BE2C (cell line): Measurements from ENCODE around the gene PFKFB4.
"Not testable (repeated sequence)": the region's sequence is repeated elsewhere in the genome, so short reads cannot be mapped to it uniquely, and the experiment has no call there.

Source experiments
- DNase-seq: peaks from one replicate; pipeline ENCODE4 v3.0.0-alpha.2; 2020
- H3K27me3 ChIP-seq: fragments of 250-450 bp; sonication (Bioruptor Pico); 2 replicates; pipeline ENCODE4 v1.5.1; 2020; ENCODE audit warnings: mild to moderate bottlenecking
- H3K36me3 ChIP-seq: fragments of 250-450 bp; sonication (Bioruptor Pico); 2 replicates; pipeline ENCODE4 v1.5.1; 2020; ENCODE audit warnings: mild to moderate bottlenecking
- H3K4me1 ChIP-seq: fragments of 250-450 bp; sonication (Bioruptor Pico); 2 replicates; pipeline ENCODE4 v1.5.1; 2020
- H3K4me3 ChIP-seq: 2 replicates; pipeline ENCODE4 v1.5.1; 2011; ENCODE audit warnings: low read depth, low read length
- H3K9me3 ChIP-seq: fragments of 250-450 bp; sonication (Bioruptor Pico); 2 replicates; pipeline ENCODE4 v1.5.1; 2020
- CTCF ChIP-seq: IDR thresholded peaks from 2 replicates; pipeline ENCODE4 v1.5.1; 2012; ENCODE audit warnings: mild to moderate bottlenecking, low read depth, low read length

The PFKFB4 gene

DNA sequence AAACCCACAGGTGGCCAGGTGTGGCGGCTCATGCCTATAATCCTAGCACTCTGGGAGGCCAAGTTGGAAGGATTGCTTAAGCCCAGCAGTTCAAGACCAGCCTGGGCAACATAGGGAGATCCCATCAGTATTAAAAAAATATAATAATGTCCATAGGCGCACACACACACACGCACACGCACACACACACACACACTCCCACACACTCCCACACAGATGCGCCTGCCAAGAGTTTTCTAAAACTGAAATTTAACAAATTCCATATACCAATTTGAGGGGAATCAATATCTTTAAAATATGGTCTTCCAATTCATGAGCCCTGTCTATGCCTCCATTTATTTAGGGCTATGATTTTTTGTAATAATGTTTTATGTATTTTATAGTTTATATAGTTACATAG lies 69.7 kb downstream of the PFKFB4 start:
- H3K36me3 ChIP-seq: no peaks in the 10 kb centered on the region
- H3K27me3 ChIP-seq: no peaks in the 10 kb centered on the region
- DNase-seq: no peak
- H3K9me3 ChIP-seq: no peaks in the 10 kb centered on the region
- no peak overlapping the region for H3K4me3 ChIP-seq
- no peaks in the 10 kb centered on the region for H3K4me1 ChIP-seq
- TF ChIP-seq CTCF: no peak

- not testable (repeated sequence) for H3K9me3 ChIP-seq, H3K4me1 ChIP-seq, H3K36me3 ChIP-seq, H3K4me3 ChIP-seq, DNase-seq, H3K27me3 ChIP-seq
Observed at GRCh38 chr3:48482822-48483221, 73.8 kb downstream of the PFKFB4 start.

DNA sequence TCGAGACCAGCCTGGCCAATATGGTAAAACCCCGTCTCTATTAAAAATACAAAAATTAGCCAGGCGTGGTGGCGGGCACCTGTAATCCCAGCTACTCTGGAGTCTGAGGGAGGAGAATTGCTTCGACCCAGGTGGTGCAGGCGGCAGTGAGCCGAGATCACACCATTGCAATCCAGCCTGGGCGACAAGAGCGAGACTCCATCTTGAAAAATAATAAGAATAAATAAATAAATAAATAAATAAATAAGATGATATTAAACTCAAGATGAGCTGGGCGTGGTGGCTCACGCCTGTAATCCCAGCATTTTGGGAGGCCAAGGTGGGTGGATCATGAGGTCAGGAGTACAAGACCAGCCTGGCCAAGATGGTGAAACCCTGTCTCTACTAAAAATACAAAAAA lies 75.7 kb downstream of the PFKFB4 start:
- H3K27me3 ChIP-seq, H3K4me1 ChIP-seq, H3K4me3 ChIP-seq, H3K36me3 ChIP-seq, DNase-seq, H3K9me3 ChIP-seq: not testable (repeated sequence)

- Histone ChIP-seq H3K36me3 (no peaks in the 10 kb centered on the region), H3K4me1 (no peaks in the 10 kb centered on the region), H3K9me3 (no peaks in the 10 kb centered on the region), H3K4me3 (no peak overlapping the region), H3K27me3 (no peaks in the 10 kb centered on the region)
- TF ChIP-seq CTCF: no peak
- no peak for DNase-seq
Observed at GRCh38 chr3:48478626-48479555, 77.7 kb downstream of the PFKFB4 start.

- H3K9me3 ChIP-seq: no peaks in the 10 kb centered on the region
- TF ChIP-seq CTCF: no peak
- H3K27me3 ChIP-seq: no peaks in the 10 kb centered on the region
- no peak overlapping the region for H3K4me3 ChIP-seq
- no peak for DNase-seq
- H3K36me3 ChIP-seq: no peaks in the 10 kb centered on the region
- no peaks in the 10 kb centered on the region; the same call in 1 of the 2 replicates for H3K4me1 ChIP-seq
Observed at GRCh38 chr3:48477959-48478520, 78.6 kb downstream of the PFKFB4 start.

DNA sequence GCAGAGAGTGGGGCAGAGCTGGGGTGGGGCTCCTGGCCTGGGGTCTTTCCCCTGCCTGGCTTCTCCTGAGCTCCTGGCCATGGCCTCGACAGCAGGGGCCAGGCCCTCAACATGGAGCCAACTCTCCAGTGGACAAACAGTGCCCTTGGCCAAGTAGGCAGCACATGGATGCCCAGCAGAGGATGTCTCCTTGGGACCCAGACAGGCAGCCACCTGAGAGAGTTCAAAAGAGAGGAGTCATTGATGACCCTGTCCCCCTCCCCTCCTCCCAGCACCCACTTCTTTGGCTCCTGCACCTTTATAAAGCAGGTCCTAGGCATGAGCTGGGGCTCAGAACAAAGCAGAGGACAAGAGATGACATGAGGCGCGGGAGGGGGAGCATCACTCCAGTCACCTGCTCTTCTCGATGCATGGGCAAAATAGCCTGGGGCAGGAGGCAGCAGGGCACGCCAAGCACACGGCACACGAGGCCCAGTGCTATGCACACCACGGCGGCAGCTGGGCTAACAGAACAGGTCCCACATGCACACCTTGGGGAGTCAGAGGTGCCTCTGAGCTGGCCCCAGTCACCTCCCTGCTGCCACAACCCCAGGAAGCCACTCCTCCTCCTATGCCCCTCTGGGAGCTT lies 80.1 kb downstream of the PFKFB4 start:
- TF ChIP-seq CTCF: no peak
- Histone ChIP-seq H3K4me3 (no peak overlapping the region), H3K36me3 (no peaks in the 10 kb centered on the region), H3K9me3 (no peaks in the 10 kb centered on the region), H3K27me3 (no peaks in the 10 kb centered on the region), H3K4me1 (no peaks in the 10 kb centered on the region; the same call in 1 of the 2 replicates)
- no peak for DNase-seq

DNA sequence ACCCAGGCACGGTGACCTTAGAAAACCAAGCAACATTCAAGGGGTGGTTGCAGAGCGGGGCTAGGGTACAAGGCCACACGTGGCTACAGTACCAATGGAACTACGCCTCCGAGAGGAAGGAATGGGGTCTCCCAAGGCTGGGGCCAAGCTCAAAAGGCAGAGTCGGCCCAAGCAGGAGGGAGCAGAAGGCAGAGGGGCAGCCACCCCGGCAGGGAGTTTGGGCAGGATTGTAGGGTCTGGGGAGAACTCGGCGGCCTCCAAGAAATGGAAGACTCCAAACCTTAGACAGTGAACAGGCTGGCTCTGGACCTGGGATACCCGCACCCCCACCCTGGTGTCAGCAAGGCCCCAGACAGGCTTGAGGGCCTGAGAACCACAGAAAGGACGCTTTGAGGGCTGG lies 81.4 kb downstream of the PFKFB4 start:
- Histone ChIP-seq H3K36me3 (no peaks in the 10 kb centered on the region), H3K9me3 (no peaks in the 10 kb centered on the region), H3K4me3 (no peak overlapping the region), H3K4me1 (no peaks in the 10 kb centered on the region; the same call in 1 of the 2 replicates), H3K27me3 (no peaks in the 10 kb centered on the region)
- no peak for TF ChIP-seq CTCF
- DNase-seq: no peak
